Fibroblast of lung (primary cell): ENCODE data around the gene SOX3. TPM values are rescaled to one million over a fixed set of nuclear protein-coding genes. Genes with fewer than 3 reads are reported as not detected.

ENCODE experiments used
- DNase-seq, 2 donors: peaks; one replicate each; pipeline versions ENCODE4 v3.0.0 to v3.0.0-alpha.2; 2010; ENCODE audit warnings: low read depth in 2 of 2
- H2AFZ ChIP-seq: 2 replicates; pipeline ENCODE4 v1.5.1; 2012; ENCODE audit warnings: low read length, control low read depth, inconsistent platforms
- H3K27ac ChIP-seq: 2 replicates; pipeline ENCODE4 v1.5.1; 2011; ENCODE audit warnings: low read length, control low read depth; ENCODE audit not compliant: insufficient read depth
- H3K27me3 ChIP-seq: 2 replicates; pipeline ENCODE4 v1.5.1; 2011; ENCODE audit warnings: mild to moderate bottlenecking, low read length; ENCODE audit not compliant: control insufficient read depth, insufficient read depth
- H3K36me3 ChIP-seq: 2 replicates; pipeline ENCODE4 v1.5.1; 2011; ENCODE audit warnings: low read length; ENCODE audit not compliant: control insufficient read depth, insufficient read depth
- H3K4me1 ChIP-seq: 2 replicates; pipeline ENCODE4 v1.5.1; 2011; ENCODE audit warnings: low read length; ENCODE audit not compliant: control insufficient read depth, insufficient read depth; ENCODE audit errors: extremely low read depth
- H3K4me2 ChIP-seq: 2 replicates; pipeline ENCODE4 v1.5.1; 2011; ENCODE audit warnings: low read length, control low read depth; ENCODE audit not compliant: insufficient read depth; ENCODE audit errors: extremely low read depth
- H3K4me3 ChIP-seq, 4 experiments: fragments of 200-600 bp in 1 of 4; sonication (generic) in 1 of 4; replicated peaks in 1 of 4; 2 replicates each; pipeline ENCODE4 v1.5.1; 2011 to 2016; ENCODE audit warnings: low read length in 4 of 4, low read depth in 3 of 4, mild to moderate bottlenecking in 3 of 4, control low read depth in 2 of 4, inconsistent platforms in 1 of 4, mixed read lengths in 1 of 4; ENCODE audit not compliant: insufficient read depth in 1 of 4; ENCODE audit errors: control extremely low read depth in 1 of 4
- H3K79me2 ChIP-seq: 2 replicates; pipeline ENCODE4 v1.5.1; 2012; ENCODE audit warnings: mild to moderate bottlenecking, low read length, inconsistent platforms; ENCODE audit not compliant: control insufficient read depth, insufficient read depth
- H3K9ac ChIP-seq: 2 replicates; pipeline ENCODE4 v1.5.1; 2011; ENCODE audit warnings: mild to moderate bottlenecking, low read length, control low read depth; ENCODE audit not compliant: insufficient read depth
- H3K9me3 ChIP-seq: 2 replicates; pipeline ENCODE4 v1.5.1; 2012; ENCODE audit warnings: low read depth, low read length; ENCODE audit not compliant: control insufficient read depth, insufficient read depth
- H4K20me1 ChIP-seq: 2 replicates; pipeline ENCODE4 v1.5.1; 2011; ENCODE audit warnings: low read length; ENCODE audit not compliant: control insufficient read depth, insufficient read depth; ENCODE audit errors: extremely low read depth
- CTCF ChIP-seq, 2 donors: IDR thresholded peaks in 1 of 2; conservative IDR thresholded peaks in 1 of 2; 1 replicate in 1 of 2; 2 replicates in 1 of 2; pipeline ENCODE4 v1.5.1; 2011 to 2012; ENCODE audit warnings: low read length in 2 of 2, control low read depth in 1 of 2, inconsistent platforms in 1 of 2, low read depth in 1 of 2, mild to moderate bottlenecking in 1 of 2
- EZH2 ChIP-seq: IDR thresholded peaks from 2 replicates; pipeline ENCODE4 v1.5.1; 2012; ENCODE audit warnings: low read length, control low read depth, mild to moderate bottlenecking; ENCODE audit errors: missing control alignments
- polyA plus RNA-seq, 2 donors: library from polyadenylated mRNA; depleted of rRNA in 1 of 2; stranded (reverse) in 1 of 2; unstranded in 1 of 2; fragments of >200 nt; gene quantifications; 2 replicates each; pipeline ENCODE4 v1.2.1, GENCODE V29; 2011 to 2012; ENCODE audit warnings: missing spikeins in 1 of 2
- total RNA-seq: library from RNA; depleted of rRNA; stranded (reverse); fragments of >200 nt; gene quantifications from 2 replicates; pipeline ENCODE4 v1.2.1, GENCODE V29; 2014

SOX3 gene
- total and polyA plus RNA-seq, 2 donors (not counting 1 experiment from before 2014, with no cell fraction given) = 0.02 TPM; not detected in 1

GRCh38 chrX:140503238-140503601, 1.6 kb downstream of the SOX3 start:
- Histone ChIP-seq H3K79me2 (no peaks in the 10 kb centered on the region), H3K4me1 (no peaks in the 10 kb centered on the region), H3K4me3 (no peak overlapping the region), H3K27me3 (peaks cover 39% of the 10 kb centered on the region), H2AFZ (no peak overlapping the region), H3K9me3 (no peaks in the 10 kb centered on the region), H4K20me1 (no peaks in the 10 kb centered on the region), H3K27ac (no peak overlapping the region), H3K36me3 (no peaks in the 10 kb centered on the region), H3K4me2 (no peak overlapping the region), H3K9ac (no peak overlapping the region)
- no peak for DNase-seq
- TF ChIP-seq CTCF (conservative IDR thresholded peaks at IDR 0.05 in 1 of 2, IDR thresholded peaks at IDR 0.05 in 1 of 2; ENCODE audit: low read depth in 1 of 2, low read length in 2 of 2) (no peak), EZH2 (peak; percentile 81)

GRCh38 chrX:140502491-140503237, 2.2 kb downstream of the SOX3 start:
- no peaks in the 10 kb centered on the region for H3K4me1 ChIP-seq
- H3K79me2 ChIP-seq = no peaks in the 10 kb centered on the region
- H3K27ac ChIP-seq = no peak overlapping the region
- TF ChIP-seq CTCF (conservative IDR thresholded peaks at IDR 0.05 in 1 of 2, IDR thresholded peaks at IDR 0.05 in 1 of 2; ENCODE audit: low read depth in 1 of 2, low read length in 2 of 2) = no peak
- TF ChIP-seq EZH2 = no peak
- no peaks in the 10 kb centered on the region for H3K36me3 ChIP-seq
- H3K9me3 ChIP-seq = no peaks in the 10 kb centered on the region
- H4K20me1 ChIP-seq = no peaks in the 10 kb centered on the region
- H2AFZ ChIP-seq = no peak overlapping the region
- no peak overlapping the region for H3K4me3 ChIP-seq
- no peak for DNase-seq
- H3K27me3 ChIP-seq = peaks cover 38% of the 10 kb centered on the region
- H3K9ac ChIP-seq = no peak overlapping the region
- H3K4me2 ChIP-seq = no peak overlapping the region

DNA sequence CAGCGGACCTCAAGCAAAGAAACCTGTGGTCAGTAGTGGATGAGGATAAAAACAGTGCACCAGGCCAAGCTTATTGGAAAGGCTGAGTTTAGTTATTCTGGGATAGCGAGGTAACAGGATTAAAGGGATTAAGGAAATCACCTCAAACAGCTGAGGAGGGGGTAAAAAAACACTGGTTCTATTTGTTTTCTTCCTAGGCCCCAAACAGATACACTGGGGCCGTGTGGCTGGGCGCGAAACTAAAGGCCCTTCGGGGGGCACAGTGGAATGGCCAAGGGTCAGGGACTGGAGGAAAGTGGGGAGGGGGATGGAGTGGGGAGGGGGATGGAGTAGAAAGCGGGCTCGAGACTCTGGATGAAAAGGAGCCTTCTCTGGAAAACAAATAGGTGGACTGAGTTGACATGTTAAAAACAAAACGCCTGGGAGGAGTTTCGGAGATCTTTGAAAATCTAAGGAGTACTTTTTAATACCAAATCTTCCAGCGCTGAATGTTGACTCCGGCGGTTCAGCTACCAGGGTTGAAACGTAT, 2.9 kb downstream of the SOX3 start:
- no peak overlapping the region for H3K4me3 ChIP-seq
- no peak for DNase-seq
- H3K27me3 ChIP-seq = peaks cover 32% of the 10 kb centered on the region

More for the DNA sequence above, 2.9 kb downstream of the SOX3 start:
- no peaks in the 10 kb centered on the region for H3K4me1 ChIP-seq
- no peaks in the 10 kb centered on the region for H4K20me1 ChIP-seq
- H3K9me3 ChIP-seq = no peaks in the 10 kb centered on the region
- no peak overlapping the region for H3K4me2 ChIP-seq
- no peak overlapping the region for H3K27ac ChIP-seq
- H2AFZ ChIP-seq = no peak overlapping the region
- H3K9ac ChIP-seq = no peak overlapping the region
- no peaks in the 10 kb centered on the region for H3K36me3 ChIP-seq
- H3K79me2 ChIP-seq = no peaks in the 10 kb centered on the region
- TF ChIP-seq EZH2 (no peak), CTCF (conservative IDR thresholded peaks at IDR 0.05 in 1 of 2, IDR thresholded peaks at IDR 0.05 in 1 of 2; ENCODE audit: low read depth in 1 of 2, low read length in 2 of 2) (no peak)
